HepG2 (cell line): ENCODE measurements around the gene ACOT2. TPM values are rescaled to one million over a fixed set of nuclear protein-coding genes. Genes with fewer than 3 reads are reported as not detected.
A peak's percentile ranks its signal among the peaks of the same experiment; 100 is the strongest.

Experiments
- KDM5B ChIP-seq: sonication (generic); formaldehyde crosslinking; IDR thresholded peaks from 2 replicates; pipeline ENCODE4 v1.4.0; 2020; ENCODE audit warnings: missing genetic modification reagents, mild to moderate bottlenecking, borderline replicate concordance
- NONO ChIP-seq, 2 experiments: fragments of 450-650 bp in 1 of 2; sonication (generic) in 1 of 2; formaldehyde crosslinking in 1 of 2; IDR thresholded peaks in 1 of 2; conservative IDR thresholded peaks in 1 of 2; 2 replicates each; pipeline versions ENCODE4 v1.6.1 to v1.8.0; 2017 to 2022; ENCODE audit warnings: mild to moderate bottlenecking in 1 of 2, missing genetic modification reagents in 1 of 2, moderate library complexity in 1 of 2
- RFX1 ChIP-seq: fragments of 450-650 bp; IDR thresholded peaks from 2 replicates; pipeline ENCODE4 v1.6.1; 2017
- ZKSCAN5 ChIP-seq: sonication (generic); formaldehyde crosslinking; IDR thresholded peaks from 2 replicates; pipeline ENCODE4 v1.5.1; 2020; ENCODE audit warnings: mild to moderate bottlenecking, missing genetic modification reagents
- polyA plus RNA-seq, 8 experiments: library from polyadenylated mRNA; depleted of rRNA in 3 of 8; stranded (reverse) in 7 of 8; unstranded in 1 of 8; fragments of >200 nt; fragmentation: Illumina TruSeq in 4 of 8; extraction: Trizol in 4 of 8; gene quantifications; 2 replicates each; pipeline versions ENCODE4 v1.2.1 to v1.2.3, GENCODE V29; 2011 to 2016; ENCODE audit warnings: low read depth in 4 of 8, missing spikeins in 1 of 8, mixed read lengths in 1 of 8; ENCODE audit not compliant: insufficient read depth in 1 of 8
- total RNA-seq, 5 experiments: library from RNA; depleted of rRNA; stranded (reverse); fragments of >200 nt; fragmentation: Illumina TruSeq; extraction: Trizol; gene quantifications; 2 replicates each; pipeline ENCODE4 v1.2.3, GENCODE V29; 2016; ENCODE audit warnings: low read depth in 1 of 5
- TF ChIP-seq, protein P1 (sequence below): sonication (generic); formaldehyde crosslinking; IDR thresholded peaks from 2 replicates; pipeline ENCODE4 v1.4.0; 2020; ENCODE audit warnings: low read depth, mild to moderate bottlenecking, missing genetic modification reagents
- TF ChIP-seq, protein P2 (sequence below): sonication (generic); formaldehyde crosslinking; IDR thresholded peaks from 2 replicates; pipeline ENCODE4 v1.5.1; 2020; ENCODE audit warnings: missing genetic modification reagents, mild to moderate bottlenecking, borderline replicate concordance
- TF ChIP-seq, protein P3 (sequence below): sonication (generic); formaldehyde crosslinking; IDR thresholded peaks from 2 replicates; pipeline ENCODE4 v1.5.0; 2020; ENCODE audit warnings: mild to moderate bottlenecking, missing genetic modification reagents
- TF ChIP-seq, protein P4 (sequence below): sonication (generic); formaldehyde crosslinking; IDR thresholded peaks from 2 replicates; pipeline ENCODE4 v1.4.0; 2020; ENCODE audit warnings: mild to moderate bottlenecking, missing genetic modification reagents

The ACOT2 gene
- total and polyA plus RNA-seq, 2 of the 13 experiments (the other 11 are each of a cell fraction or from before 2014, with no cell fraction given): 60.0 to 110 TPM

DNA sequence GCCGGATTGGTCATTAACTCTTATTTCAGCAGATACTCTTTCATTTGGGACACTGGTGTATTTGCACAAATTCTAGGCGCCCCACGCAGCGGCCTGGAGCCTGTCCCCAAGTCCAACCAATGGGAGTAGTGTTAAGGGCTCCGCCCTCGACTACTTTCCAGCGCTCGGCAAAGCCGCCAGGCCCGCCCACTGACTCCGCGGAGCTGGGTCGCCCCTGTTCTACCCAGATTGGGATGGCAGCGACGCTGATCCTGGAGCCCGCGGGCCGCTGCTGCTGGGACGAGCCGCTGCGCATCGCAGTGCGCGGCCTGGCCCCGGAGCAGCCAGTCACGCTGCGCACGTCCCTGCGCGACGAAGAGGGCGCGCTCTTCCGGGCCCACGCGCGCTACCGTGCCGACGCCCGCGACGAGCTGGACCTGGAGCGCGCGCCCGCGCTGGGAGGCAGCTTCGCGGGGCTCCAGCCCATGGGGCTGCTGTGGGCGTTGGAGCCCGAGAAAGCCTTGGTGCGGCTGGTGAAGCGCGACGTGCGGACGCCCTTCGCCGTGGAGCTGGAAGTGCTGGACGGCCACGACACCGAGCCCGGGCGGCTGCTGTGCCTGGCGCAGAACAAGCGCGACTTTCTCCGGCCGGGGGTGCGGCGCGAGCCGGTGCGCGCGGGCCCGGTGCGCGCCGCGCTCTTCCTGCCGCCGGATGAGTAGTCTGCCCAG lies 43.5 kb downstream of the ACOT2 start, which contains the start of gene ACOT6 (continued):
- TF ChIP-seq, protein P1, sequence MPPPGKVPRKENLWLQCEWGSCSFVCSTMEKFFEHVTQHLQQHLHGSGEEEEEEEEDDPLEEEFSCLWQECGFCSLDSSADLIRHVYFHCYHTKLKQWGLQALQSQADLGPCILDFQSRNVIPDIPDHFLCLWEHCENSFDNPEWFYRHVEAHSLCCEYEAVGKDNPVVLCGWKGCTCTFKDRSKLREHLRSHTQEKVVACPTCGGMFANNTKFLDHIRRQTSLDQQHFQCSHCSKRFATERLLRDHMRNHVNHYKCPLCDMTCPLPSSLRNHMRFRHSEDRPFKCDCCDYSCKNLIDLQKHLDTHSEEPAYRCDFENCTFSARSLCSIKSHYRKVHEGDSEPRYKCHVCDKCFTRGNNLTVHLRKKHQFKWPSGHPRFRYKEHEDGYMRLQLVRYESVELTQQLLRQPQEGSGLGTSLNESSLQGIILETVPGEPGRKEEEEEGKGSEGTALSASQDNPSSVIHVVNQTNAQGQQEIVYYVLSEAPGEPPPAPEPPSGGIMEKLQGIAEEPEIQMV (CRISPR knock-in tag): no peak
- TF ChIP-seq ZKSCAN5 (CRISPR knock-in tag) (no peak), KDM5B (peak; percentile 40; the same call in 1 of the 2 replicates), RFX1 (no peak), NONO (IDR thresholded peaks at IDR 0.05) (no peak), NONO (CRISPR knock-in tag; conservative IDR thresholded peaks at IDR 0.05) (0 out of 2 replicates have a peak, but pooled peaks have one; percentile 52)
- TF ChIP-seq, protein P2, sequence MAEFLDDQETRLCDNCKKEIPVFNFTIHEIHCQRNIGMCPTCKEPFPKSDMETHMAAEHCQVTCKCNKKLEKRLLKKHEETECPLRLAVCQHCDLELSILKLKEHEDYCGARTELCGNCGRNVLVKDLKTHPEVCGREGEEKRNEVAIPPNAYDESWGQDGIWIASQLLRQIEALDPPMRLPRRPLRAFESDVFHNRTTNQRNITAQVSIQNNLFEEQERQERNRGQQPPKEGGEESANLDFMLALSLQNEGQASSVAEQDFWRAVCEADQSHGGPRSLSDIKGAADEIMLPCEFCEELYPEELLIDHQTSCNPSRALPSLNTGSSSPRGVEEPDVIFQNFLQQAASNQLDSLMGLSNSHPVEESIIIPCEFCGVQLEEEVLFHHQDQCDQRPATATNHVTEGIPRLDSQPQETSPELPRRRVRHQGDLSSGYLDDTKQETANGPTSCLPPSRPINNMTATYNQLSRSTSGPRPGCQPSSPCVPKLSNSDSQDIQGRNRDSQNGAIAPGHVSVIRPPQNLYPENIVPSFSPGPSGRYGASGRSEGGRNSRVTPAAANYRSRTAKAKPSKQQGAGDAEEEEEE (CRISPR knock-in tag): no peak
- TF ChIP-seq, protein P3, sequence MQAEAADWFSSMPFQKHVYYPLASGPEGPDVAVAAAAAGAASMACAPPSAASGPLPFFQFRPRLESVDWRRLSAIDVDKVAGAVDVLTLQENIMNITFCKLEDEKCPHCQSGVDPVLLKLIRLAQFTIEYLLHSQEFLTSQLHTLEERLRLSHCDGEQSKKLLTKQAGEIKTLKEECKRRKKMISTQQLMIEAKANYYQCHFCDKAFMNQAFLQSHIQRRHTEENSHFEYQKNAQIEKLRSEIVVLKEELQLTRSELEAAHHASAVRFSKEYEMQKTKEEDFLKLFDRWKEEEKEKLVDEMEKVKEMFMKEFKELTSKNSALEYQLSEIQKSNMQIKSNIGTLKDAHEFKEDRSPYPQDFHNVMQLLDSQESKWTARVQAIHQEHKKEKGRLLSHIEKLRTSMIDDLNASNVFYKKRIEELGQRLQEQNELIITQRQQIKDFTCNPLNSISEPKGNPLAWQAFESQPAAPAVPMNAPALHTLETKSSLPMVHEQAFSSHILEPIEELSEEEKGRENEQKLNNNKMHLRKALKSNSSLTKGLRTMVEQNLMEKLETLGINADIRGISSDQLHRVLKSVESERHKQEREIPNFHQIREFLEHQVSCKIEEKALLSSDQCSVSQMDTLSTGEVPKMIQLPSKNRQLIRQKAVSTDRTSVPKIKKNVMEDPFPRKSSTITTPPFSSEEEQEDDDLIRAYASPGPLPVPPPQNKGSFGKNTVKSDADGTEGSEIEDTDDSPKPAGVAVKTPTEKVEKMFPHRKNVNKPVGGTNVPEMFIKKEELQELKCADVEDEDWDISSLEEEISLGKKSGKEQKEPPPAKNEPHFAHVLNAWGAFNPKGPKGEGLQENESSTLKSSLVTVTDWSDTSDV (CRISPR knock-in tag): 0 out of 2 replicates have a peak, but pooled peaks have one; percentile 10
- TF ChIP-seq, protein P4, sequence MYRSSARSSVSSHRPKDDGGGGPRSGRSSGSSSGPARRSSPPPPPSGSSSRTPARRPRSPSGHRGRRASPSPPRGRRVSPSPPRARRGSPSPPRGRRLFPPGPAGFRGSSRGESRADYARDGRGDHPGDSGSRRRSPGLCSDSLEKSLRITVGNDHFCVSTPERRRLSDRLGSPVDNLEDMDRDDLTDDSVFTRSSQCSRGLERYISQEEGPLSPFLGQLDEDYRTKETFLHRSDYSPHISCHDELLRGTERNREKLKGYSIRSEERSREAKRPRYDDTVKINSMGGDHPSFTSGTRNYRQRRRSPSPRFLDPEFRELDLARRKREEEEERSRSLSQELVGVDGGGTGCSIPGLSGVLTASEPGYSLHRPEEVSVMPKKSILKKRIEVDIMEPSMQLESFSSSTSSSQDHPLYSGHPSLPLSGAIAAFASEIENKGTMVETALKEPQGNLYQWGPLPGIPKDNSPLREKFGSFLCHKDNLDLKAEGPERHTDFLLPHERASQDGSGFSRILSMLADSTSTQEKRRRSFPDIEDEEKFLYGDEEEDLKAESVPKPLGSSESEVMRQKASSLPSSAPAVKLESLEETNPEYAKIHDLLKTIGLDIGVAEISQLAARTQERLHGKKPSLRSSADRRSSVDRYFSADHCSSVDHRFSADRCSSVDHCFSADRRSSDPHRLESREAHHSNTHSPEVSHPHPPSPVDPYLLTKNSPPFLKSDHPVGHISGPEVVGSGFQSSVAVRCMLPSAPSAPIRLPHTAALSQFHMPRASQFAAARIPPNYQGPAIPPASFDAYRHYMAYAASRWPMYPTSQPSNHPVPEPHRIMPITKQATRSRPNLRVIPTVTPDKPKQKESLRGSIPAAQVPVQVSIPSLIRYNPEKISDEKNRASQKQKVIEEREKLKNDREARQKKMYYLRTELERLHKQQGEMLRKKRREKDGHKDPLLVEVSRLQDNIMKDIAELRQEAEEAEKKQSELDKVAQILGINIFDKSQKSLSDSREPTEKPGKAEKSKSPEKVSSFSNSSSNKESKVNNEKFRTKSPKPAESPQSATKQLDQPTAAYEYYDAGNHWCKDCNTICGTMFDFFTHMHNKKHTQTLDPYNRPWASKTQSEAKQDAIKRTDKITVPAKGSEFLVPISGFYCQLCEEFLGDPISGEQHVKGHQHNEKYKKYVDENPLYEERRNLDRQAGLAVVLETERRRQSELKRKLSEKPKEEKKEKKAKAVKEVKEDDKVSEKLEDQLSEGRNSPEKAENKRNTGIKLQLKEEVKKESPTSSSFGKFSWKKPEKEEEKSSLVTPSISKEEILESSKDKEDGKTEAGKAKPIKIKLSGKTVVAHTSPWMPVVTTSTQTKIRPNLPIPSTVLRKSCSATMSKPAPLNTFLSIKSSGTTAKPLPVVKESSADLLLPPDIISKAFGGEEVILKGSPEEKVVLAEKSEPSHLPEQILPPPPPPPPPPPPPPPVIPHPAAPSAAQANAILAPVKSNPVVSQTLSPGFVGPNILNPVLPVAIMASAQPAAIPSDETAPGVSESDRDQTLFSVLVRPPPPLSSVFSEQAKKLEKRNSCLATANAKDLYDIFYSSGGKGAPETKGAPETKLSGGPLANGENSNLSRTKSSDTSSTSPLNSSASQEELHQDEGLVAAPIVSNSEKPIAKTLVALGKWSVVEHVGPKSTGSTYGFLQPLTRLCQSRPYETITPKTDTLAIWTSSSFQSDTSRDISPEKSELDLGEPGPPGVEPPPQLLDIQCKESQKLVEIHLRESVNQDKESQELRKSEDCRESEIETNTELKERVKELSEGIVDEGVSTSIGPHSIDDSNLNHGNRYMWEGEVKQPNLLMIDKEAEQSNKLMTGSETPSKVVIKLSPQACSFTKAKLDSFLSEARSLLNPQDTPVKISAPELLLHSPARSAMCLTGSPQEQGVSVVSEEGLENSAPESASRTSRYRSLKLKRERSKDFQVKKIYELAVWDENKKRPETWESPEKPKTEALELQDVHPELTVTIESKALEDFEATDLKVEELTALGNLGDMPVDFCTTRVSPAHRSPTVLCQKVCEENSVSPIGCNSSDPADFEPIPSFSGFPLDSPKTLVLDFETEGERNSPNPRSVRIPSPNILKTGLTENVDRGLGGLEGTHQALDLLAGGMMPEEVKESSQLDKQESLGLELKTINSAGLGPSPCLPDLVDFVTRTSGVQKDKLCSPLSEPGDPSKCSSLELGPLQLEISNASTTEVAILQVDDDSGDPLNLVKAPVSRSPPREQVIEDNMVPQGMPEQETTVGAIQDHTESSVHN: no peak; the same call in 1 of the 2 replicates
